GM10266 (cell line): Measurements from ENCODE around the gene ECSIT.

Source experiments
- DNase-seq: peaks from one replicate; pipeline ENCODE4 v3.0.0; 2012; ENCODE audit errors: extremely low spot score
- TF ChIP-seq, protein P1 (sequence below): IDR thresholded peaks from 2 replicates; pipeline ENCODE4 v1.5.1; 2012; ENCODE audit warnings: mild to moderate bottlenecking, low read depth; ENCODE audit not compliant: control insufficient read depth, insufficient read depth; ENCODE audit errors: missing control alignments

ECSIT gene

DNA sequence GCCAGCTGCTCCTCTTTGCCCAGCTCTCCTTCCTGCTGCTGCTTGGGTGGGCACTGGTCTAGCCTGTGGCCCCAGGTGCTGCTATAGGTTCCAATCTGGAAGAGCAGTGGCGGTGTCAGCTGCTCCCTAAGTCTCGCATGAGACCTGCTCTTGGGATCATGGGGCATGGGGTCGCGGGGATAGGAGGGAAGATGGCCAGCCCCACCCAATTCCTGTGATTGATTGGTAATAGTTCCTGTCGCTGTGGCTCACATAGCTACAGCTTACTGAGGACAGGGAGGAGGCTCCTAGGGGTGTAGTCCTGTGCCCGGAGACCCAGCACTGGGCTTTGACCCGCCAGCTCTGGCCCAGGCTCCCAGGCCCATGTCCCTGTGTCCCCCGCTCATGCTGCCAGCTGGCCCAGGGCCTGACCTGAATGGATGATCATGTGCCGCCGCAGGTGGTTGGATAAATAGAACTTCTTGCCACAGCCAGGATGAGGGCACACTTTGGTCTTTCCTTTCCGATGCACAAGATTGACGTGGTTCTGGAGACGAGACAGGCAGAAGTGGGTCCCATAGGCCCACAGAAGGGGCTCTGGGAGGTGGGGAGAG is 43.6 kb downstream of the ECSIT start:
- no peak for DNase-seq
- TF ChIP-seq, protein P1, sequence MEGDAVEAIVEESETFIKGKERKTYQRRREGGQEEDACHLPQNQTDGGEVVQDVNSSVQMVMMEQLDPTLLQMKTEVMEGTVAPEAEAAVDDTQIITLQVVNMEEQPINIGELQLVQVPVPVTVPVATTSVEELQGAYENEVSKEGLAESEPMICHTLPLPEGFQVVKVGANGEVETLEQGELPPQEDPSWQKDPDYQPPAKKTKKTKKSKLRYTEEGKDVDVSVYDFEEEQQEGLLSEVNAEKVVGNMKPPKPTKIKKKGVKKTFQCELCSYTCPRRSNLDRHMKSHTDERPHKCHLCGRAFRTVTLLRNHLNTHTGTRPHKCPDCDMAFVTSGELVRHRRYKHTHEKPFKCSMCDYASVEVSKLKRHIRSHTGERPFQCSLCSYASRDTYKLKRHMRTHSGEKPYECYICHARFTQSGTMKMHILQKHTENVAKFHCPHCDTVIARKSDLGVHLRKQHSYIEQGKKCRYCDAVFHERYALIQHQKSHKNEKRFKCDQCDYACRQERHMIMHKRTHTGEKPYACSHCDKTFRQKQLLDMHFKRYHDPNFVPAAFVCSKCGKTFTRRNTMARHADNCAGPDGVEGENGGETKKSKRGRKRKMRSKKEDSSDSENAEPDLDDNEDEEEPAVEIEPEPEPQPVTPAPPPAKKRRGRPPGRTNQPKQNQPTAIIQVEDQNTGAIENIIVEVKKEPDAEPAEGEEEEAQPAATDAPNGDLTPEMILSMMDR: no peak

DNA sequence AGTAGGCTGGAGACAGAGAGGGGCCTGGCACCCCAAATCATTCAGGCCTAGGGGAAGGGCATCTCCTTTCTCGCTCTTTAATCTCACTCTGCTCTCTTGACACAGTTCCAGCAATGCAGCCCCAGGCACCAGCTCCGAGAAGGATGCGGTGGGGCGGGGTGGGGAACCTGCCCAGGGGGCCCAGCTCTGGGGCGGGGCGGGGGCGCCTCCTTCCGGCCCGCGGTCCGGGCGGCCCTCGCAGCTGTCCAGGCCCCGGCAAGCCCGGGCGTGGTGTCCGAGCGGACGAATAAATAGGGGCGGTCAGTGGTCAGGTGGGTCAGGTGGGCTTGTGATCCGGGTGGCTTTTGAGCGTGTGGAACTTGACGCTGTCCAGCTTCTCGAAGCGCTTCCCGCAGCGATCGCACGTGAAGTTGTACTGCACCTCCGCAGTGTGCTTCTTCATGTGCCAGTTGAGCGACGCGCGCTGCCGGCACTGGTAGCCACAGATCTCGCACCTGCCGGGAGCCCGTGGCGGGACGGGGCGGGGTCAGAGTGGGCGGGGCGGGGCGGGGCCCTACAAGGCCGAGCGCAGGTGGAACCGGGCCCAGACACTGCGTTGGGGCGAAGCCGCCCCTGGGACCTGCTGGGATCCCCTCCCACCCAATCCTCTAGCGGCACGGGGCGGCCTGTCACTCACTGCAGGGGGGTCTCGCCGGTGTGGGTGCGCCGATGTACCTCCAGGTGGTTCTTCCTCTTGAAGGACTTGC is 45.4 kb downstream of the ECSIT start:
- TF ChIP-seq, protein P1: no peak
- no peak for DNase-seq

DNA sequence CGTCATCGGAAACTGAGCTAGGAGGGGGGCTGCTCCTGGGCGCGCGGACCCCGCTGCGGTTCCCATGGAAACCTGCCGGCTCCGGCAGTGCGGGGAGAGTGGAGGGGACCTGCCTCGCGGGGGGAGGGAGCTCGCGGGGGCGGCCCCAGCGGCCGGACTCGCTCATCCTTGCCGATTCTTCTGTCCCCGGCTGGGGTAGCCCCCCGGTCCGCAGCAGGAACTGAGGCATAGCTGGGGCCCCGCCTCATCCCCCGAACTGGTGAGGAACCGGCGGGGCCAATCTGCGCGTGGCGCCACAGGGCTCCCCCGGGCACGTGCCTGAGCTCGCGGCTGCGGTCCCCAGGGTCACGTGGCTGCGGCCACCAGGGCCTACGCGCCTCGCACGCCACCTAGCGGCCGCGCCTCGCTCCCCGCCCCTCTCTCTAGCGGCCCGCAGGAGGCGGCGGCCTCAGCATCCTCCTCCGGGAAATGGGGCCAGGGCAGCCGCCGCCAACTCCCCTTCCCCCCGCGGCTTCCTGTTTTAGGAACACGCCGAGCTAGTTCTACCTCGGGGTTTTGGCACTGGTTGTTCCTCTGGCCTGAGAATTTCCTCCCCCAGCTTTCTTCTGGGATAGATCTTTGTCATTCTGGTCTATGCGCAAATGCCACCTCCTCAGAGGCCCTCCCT is 46.4 kb downstream of the ECSIT start:
- DNase-seq: peak; percentile 98
- TF ChIP-seq, protein P1: peak; percentile 98

DNA sequence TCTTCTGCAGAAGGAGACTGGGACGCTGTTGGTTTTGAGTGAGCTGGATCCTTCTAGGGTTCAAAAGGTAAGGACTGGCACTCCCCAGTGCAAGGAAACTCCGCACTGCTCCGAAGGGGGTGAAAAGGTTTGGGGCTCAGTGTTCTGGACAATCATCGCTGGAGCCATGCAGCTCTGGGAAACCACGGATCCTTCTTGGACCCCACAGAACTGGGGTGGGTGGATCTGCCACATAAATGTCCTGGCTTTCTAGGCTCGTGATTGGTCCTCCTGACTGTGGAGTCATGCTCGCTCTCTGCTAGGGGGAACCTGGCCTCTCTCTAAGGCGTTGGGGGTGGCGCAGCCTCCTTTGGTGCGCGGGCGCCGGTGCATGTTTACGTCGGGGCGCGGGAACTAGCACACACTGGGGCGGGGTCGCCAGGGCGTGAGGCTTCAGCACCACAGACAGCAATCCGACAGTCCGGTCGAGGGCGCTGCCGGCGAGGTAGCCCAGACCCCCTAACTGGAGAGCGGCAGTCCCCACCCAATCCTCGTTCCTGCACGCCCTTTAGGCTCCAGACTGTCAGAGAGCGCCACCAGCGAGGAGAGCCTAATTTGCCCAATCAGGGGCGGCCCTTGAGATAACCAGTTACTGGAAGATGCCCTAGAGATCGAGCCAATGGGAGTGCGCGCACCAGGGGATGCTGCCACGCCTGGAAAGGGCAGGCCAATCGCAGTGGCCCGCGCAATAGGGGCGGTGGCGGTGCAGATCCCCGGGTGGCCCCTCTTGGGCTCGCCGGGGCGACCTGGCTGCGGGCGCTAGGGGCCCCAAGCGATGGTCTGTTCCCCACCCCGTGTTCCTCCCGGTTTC is 47.2 kb downstream of the ECSIT start:
- DNase-seq: peak; percentile 97
- TF ChIP-seq, protein P1: no peak

DNA sequence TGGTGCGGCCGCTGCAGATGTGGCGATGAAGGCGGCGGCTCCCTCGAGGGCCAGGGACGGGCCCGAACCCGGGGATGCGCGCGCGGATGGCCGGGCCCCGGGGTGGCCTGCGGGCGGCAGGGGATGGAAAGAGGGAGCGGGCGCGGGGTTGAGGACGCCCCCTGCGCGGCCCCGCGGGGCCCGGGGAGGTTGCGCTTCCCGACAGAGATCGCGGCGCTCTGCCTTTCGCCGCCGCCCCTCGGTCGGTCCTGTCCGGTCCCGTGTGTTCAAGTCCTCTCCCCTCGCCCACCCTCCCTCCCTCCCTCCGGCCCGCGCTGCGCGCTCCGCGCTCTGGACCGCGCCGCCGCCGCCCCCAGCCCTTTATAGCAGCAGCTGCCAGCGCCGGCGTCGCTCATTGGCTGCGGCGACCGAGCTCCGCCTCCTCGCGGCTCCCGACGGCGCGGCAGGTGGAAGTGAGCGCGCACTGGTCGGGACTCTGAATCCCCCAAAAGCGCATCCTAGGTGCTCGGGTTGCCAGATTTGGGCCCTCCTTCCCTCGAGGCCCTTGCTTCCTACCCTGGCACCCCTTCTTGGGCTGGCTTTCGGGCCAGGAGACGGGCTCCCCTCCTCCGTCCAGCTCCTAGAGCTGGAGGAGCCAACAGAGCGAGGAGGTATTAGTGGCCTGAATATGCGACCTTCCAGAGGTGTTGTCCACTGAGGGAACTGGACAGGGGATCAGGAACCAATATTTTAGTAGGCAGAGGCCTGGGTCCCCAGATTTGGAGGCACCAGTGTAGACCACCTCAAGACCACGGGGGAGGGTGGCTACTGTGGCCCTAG is 48.0 kb downstream of the ECSIT start, which contains the start of gene ELAVL3:
TSS of gene ELAVL3 (minus strand) at position 332 of the 819 bp plus-strand sequence. CDS start 438 bp downstream, outside the sequence.
- TF ChIP-seq, protein P1: no peak
- DNase-seq: no peak
